GM12878 (cell line): ENCODE measurements around the gene TMEM131L. TPM values are rescaled to one million over a fixed set of nuclear protein-coding genes. Genes with fewer than 3 reads are reported as not detected.

Experiments used
- ATAC-seq: fragments of 200-7000 bp; cut with Tn5 transposase; 3 replicates; pipeline ENCODE4 v1.9.1; 2020; ENCODE audit warnings: mild to moderate bottlenecking, moderate library complexity
- BruUV-seq: library from RNA; stranded (reverse); fragments of 400-500 nt; replicated peaks from 2 replicates; lab custom pipeline; 2021; lab: Mats Ljungman, UMichigan
- CTCF ChIA-PET: fragments of 300-600 bp; sonication (Branson Sonifier 250); formaldehyde crosslinking; extraction: SDS; loops from one replicate; lab custom pipeline; 2021; ENCODE audit warnings: inconsistent platforms; lab: Yijun Ruan, JAX
- POLR2A ChIA-PET: fragments of 350-600 bp; formaldehyde crosslinking; extraction: SDS; loops from one replicate; lab custom pipeline; 2021; ENCODE audit warnings: inconsistent platforms; lab: Charles Lee
- RAD21 ChIA-PET: fragments of 300-600 bp; sonication (Branson Sonifier 250); formaldehyde crosslinking; loops from one replicate; lab custom pipeline; 2023; ENCODE audit warnings: antibody characterized with exemption; ENCODE audit not compliant: unreplicated experiment; lab: Charles Lee
- SMC1A ChIA-PET: fragments of 300-600 bp; sonication (Branson Sonifier 250); formaldehyde crosslinking; loops from one replicate; lab custom pipeline; 2023; ENCODE audit not compliant: unreplicated experiment, uncharacterized antibody; lab: Charles Lee
- DNase-seq: peaks from one replicate; pipeline ENCODE4 v3.0.0-alpha.2; 2011; ENCODE audit warnings: low read depth, low spot score
- FAIRE-seq: peaks from 3 replicates; lab custom pipeline; 2011; peaks lifted over from hg19 to GRCh38; lab: Jason Lieb, UNC
- H2AFZ ChIP-seq: 2 replicates; pipeline ENCODE4 v1.6.0; 2011; ENCODE audit warnings: low read depth, low read length, control low read depth; ENCODE audit not compliant: control insufficient read depth
- H3K27ac ChIP-seq: 2 replicates; pipeline ENCODE4 v1.5.1; 2011; ENCODE audit warnings: control low read depth; ENCODE audit not compliant: control insufficient read depth, insufficient read depth
- H3K27me3 ChIP-seq, 2 experiments: replicated peaks in 1 of 2; 2 replicates each; pipeline versions ENCODE4 v1.6.0 to v1.6.1; 2011; ENCODE audit warnings: low read length in 1 of 2; ENCODE audit not compliant: control insufficient read depth in 2 of 2, insufficient read depth in 2 of 2
- H3K36me3 ChIP-seq, 2 experiments: 2 replicates each; pipeline ENCODE4 v1.5.1; 2011; ENCODE audit warnings: low read length in 1 of 2; ENCODE audit not compliant: control insufficient read depth in 2 of 2, insufficient read depth in 2 of 2
- H3K4me1 ChIP-seq: 2 replicates; pipeline ENCODE4 v1.6.1; 2011; ENCODE audit warnings: mild to moderate bottlenecking, low read length, moderate library complexity, mixed read lengths; ENCODE audit not compliant: control insufficient read depth, insufficient read depth
- H3K4me2 ChIP-seq: 2 replicates; pipeline ENCODE4 v1.6.0; 2011; ENCODE audit warnings: control low read depth; ENCODE audit not compliant: control insufficient read depth, insufficient read depth
- H3K4me3 ChIP-seq: fragments of 200-600 bp; sonication (generic); 2 replicates; pipeline ENCODE4 v1.5.1; 2016
- H3K79me2 ChIP-seq: 2 replicates; pipeline ENCODE4 v1.6.0; 2011; ENCODE audit warnings: low read length; ENCODE audit not compliant: control insufficient read depth, insufficient read depth
- H3K9ac ChIP-seq: 2 replicates; pipeline ENCODE4 v1.8.0; 2011; ENCODE audit warnings: low read length, control low read depth, mixed read lengths; ENCODE audit not compliant: control insufficient read depth, insufficient read depth
- H3K9me3 ChIP-seq: replicated peaks from 3 replicates; pipeline ENCODE4 v1.5.1; 2011; ENCODE audit warnings: mild to moderate bottlenecking, low read length; ENCODE audit not compliant: control insufficient read depth, insufficient read depth
- H4K20me1 ChIP-seq: 2 replicates; pipeline ENCODE4 v1.6.0; 2011; ENCODE audit not compliant: control insufficient read depth, insufficient read depth
- BHLHE40 ChIP-seq, 2 experiments: fragments of 450-650 bp in 1 of 2; IDR thresholded peaks; 2 replicates each; pipeline ENCODE4 v1.6.1; 2011 to 2017; ENCODE audit warnings: low read depth in 2 of 2, borderline replicate concordance in 1 of 2, improper control_type of control experiment in 1 of 2, low read length in 1 of 2, mild to moderate bottlenecking in 1 of 2
- NFXL1 ChIP-seq: fragments of 450-650 bp; IDR thresholded peaks from 2 replicates; pipeline ENCODE4 v1.6.1; 2017; ENCODE audit warnings: antibody characterized with exemption, mild to moderate bottlenecking, borderline replicate concordance
- SMC3 ChIP-seq: IDR thresholded peaks from 2 replicates; pipeline ENCODE4 v1.6.1; 2011; ENCODE audit warnings: low read length, improper control_type of control experiment, borderline replicate concordance
- ZNF217 ChIP-seq: fragments of 450-650 bp; IDR thresholded peaks from 2 replicates; pipeline ENCODE4 v1.6.1; 2017; ENCODE audit warnings: antibody characterized with exemption, mild to moderate bottlenecking
- WGBS: methylation state at CpG from one replicate; pipeline ENCODE4 v1.1.6; 2016; ENCODE audit warnings: low lambda C conversion rate; ENCODE audit not compliant: insufficient replicate concordance, insufficient coverage; ENCODE audit errors: missing lambda C conversion rate; 5-methylcytosine and 5-hydroxymethylcytosine counted together
- in situ Hi-C: fragments of 300-500 bp; cut with MboI; formaldehyde crosslinking; loops from 9 replicates; pipeline ENCODE4 v1.14.3; 2018; ENCODE audit warnings: mixed read lengths
- intact Hi-C: fragments of 100-400 bp; cut with micrococcal nuclease; formaldehyde crosslinking; loops from one replicate; pipeline ENCODE4 v1.14.2; 2022; ENCODE audit not compliant: unreplicated experiment
- polyA plus RNA-seq, 11 experiments: library from polyadenylated mRNA; depleted of rRNA in 4 of 11; unstranded in 6 of 11; stranded (reverse) in 5 of 11; fragments of >200 nt; fragmentation: Nextera tagmentation in 4 of 11; fragmentation: Illumina TruSeq in 1 of 11; extraction: Ambion mirVana in 4 of 11; extraction: Trizol in 1 of 11; gene quantifications; 1 replicate in 1 of 11; 2 replicates in 10 of 11; pipeline versions ENCODE4 v1.2.1 to v1.2.3, GENCODE V29; 2011 to 2016; ENCODE audit warnings: inconsistent platforms in 2 of 11, missing spikeins in 2 of 11, low read depth in 1 of 11
- total RNA-seq, 4 experiments: library from RNA; depleted of rRNA in 3 of 4; stranded (reverse); fragments of >200 nt in 3 of 4; fragmentation: Illumina TruSeq in 1 of 4; extraction: Trizol in 1 of 4; gene quantifications; 2 replicates each; pipeline versions ENCODE4 v1.2.1 to v1.2.3, GENCODE V29; 2013 to 2021

The TMEM131L gene
- total and polyA plus RNA-seq, 10 of the 15 experiments (the other 5 are each of a cell fraction or from before 2014, with no cell fraction given) = 8.5 to 101 (median 74.4) TPM

DNA sequence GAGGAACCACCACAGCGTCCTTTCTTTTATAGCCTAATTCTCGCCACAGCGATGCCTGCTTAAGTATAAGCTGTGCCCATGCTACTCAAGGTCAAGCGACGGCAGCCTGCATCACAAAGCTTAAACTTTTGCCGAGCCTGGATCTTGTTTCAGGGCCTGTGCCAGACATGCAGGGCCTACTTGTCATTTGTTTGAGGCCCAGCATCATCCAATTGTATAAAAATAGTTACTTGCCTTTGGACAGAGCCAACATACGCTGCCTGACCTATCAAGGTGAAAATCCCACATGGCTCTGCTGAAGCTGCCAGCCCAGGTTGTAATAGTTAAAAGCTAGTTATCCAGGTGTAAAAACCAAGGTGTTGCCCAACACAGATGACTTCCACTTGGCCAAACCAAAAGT lies 107.1 kb downstream of the TMEM131L start:
- DNase-seq (no peak), ATAC-seq (no peak), FAIRE-seq (no peak)
- CTCF ChIA-PET = interaction anchor here (0.9 to 2.8 kb wide), 19 partner anchors 10 to 231 kb away, joined by 3 to 33 read pairs (median 8); partner anchors contain the start of gene MND1
- RAD21 ChIA-PET = interaction anchor here (0.6 to 2.3 kb wide), 22 partner anchors 9 to 224 kb away, joined by 3 to 35 read pairs (median 5); partner anchors contain the start of gene TMEM131L
- POLR2A ChIA-PET = interaction anchor here (1.2 to 2.1 kb wide), 6 partner anchors 11 to 108 kb away, joined by 3 to 8 read pairs (median 4); no protein-coding TSS in a partner anchor
- H3K9me3 ChIP-seq = no peaks in the 10 kb centered on the region; the same call in 1 of the 3 replicates
- peaks cover 53% of the 10 kb centered on the region for H3K4me1 ChIP-seq
- peaks cover 25% of the 10 kb centered on the region for H4K20me1 ChIP-seq
- intact Hi-C loops = loop anchor here (2.0 kb wide), 1 partner anchor 80 kb away; no protein-coding TSS in a partner anchor
- no peak for TF ChIP-seq ZNF217
- no peak for TF ChIP-seq SMC3
- no peak for TF ChIP-seq NFXL1
- TF ChIP-seq BHLHE40 (IDR thresholded peaks at IDR 0.05; ENCODE audit: borderline replicate concordance in 1 of 2, low read depth in 2 of 2, low read length in 1 of 2) = no peak
- H3K36me3 ChIP-seq = peaks cover 8 to 23% of the 10 kb centered on the region in 2 experiments
- TSS peak; percentile 0 for BruUV-seq
- no peak overlapping the region for H3K4me3 ChIP-seq
- no peak overlapping the region for H2AFZ ChIP-seq
- no peaks in the 10 kb centered on the region for H3K27me3 ChIP-seq
- H3K27ac ChIP-seq = peak overlapping the region; percentile 48; the same call in 1 of the 2 replicates
- no peak overlapping the region for H3K9ac ChIP-seq
- SMC1A ChIA-PET = interaction anchor here (0.7 to 5.2 kb wide), 27 partner anchors 9 to 229 kb away, joined by 3 to 48 read pairs (median 5); no protein-coding TSS in a partner anchor
- in situ Hi-C loops = loop anchor here (5.0 kb wide), 2 partner anchors 136 to 226 kb away; no protein-coding TSS in a partner anchor
- peaks cover 89% of the 10 kb centered on the region for H3K79me2 ChIP-seq
- H3K4me2 ChIP-seq = peak overlapping the region; percentile 62
- WGBS = 95% methylated on average over 7 of the region's 7 CpGs
